Erythroblast (primary cell): ENCODE measurements around the gene POLR3A.

Experiments used
- DNase-seq, 2 experiments: peaks; one replicate each; lab custom pipeline; 2025; lab: John Stamatoyannopoulos, UW
- GATA1 ChIP-seq: IDR thresholded peaks from 2 replicates; pipeline ENCODE4 v1.6.1; 2011; ENCODE audit warnings: low read depth, mild to moderate bottlenecking, control low read depth, low read length, moderate library complexity
- POLR2A ChIP-seq: IDR thresholded peaks from 2 replicates; pipeline ENCODE4 v1.6.1; 2011; ENCODE audit warnings: mild to moderate bottlenecking, low read length

Gene POLR3A

GRCh38 chr10:78062296-78062695 is 33.0 kb upstream of the POLR3A start:
- no peak for DNase-seq
- TF ChIP-seq GATA1 (no peak), POLR2A (no peak)

- TF ChIP-seq POLR2A (no peak), GATA1 (no peak)
- DNase-seq: no peak
These were observed 30.8 kb upstream of the POLR3A start for GRCh38 chr10:78059906-78060702.

- TF ChIP-seq POLR2A: no peak
- no peak for TF ChIP-seq GATA1
- no peak for DNase-seq
These were observed 29.2 kb upstream of the POLR3A start for GRCh38 chr10:78058562-78058961.

- TF ChIP-seq POLR2A (no peak), GATA1 (no peak)
- DNase-seq: no peak
These were observed 24.0 kb upstream of the POLR3A start for GRCh38 chr10:78053211-78053868.

GRCh38 chr10:78049851-78050250 is 20.5 kb upstream of the POLR3A start:
- DNase-seq: no peak

GRCh38 chr10:78047314-78047891 is 18.1 kb upstream of the POLR3A start:
- peak; percentile 78 to 86 for DNase-seq
- TF ChIP-seq POLR2A: no peak
- no peak for TF ChIP-seq GATA1

More at GRCh38 chr10:78049851-78050250, 20.5 kb upstream of the POLR3A start:
- no peak for TF ChIP-seq GATA1
- no peak for TF ChIP-seq POLR2A

GRCh38 chr10:78046711-78047269 is 17.5 kb upstream of the POLR3A start:
- TF ChIP-seq GATA1 (no peak), POLR2A (no peak)
- DNase-seq: no peak

- DNase-seq: no peak
- no peak for TF ChIP-seq POLR2A
- no peak for TF ChIP-seq GATA1
These were observed 16.5 kb upstream of the POLR3A start for GRCh38 chr10:78045856-78046255.

- DNase-seq: no peak
- TF ChIP-seq POLR2A: no peak
- no peak for TF ChIP-seq GATA1
These were observed 15.9 kb upstream of the POLR3A start for GRCh38 chr10:78045237-78045636.

- no peak for DNase-seq
- TF ChIP-seq POLR2A (no peak), GATA1 (no peak)
These were observed 15.4 kb upstream of the POLR3A start for GRCh38 chr10:78044699-78045098.

GRCh38 chr10:78044179-78044578 is 14.9 kb upstream of the POLR3A start:
- no peak for DNase-seq
- TF ChIP-seq POLR2A: no peak
- TF ChIP-seq GATA1: no peak

GRCh38 chr10:78042752-78043104 is 13.4 kb upstream of the POLR3A start:
- DNase-seq: no peak
- no peak for TF ChIP-seq GATA1
- no peak for TF ChIP-seq POLR2A

- peak in 1 of 2 experiments; percentile 15 for DNase-seq
- TF ChIP-seq GATA1: no peak
These were observed 12.9 kb upstream of the POLR3A start for GRCh38 chr10:78042058-78042751.
